GM23248 (cell line): ENCODE results near the gene PPP2R2B.

Experiments
- EZH2 ChIP-seq: fragments of 200-600 bp; sonication (generic); IDR thresholded peaks from 2 replicates; pipeline ENCODE4 v1.6.1; 2018; ENCODE audit warnings: antibody characterized with exemption, mild to moderate bottlenecking; ENCODE audit not compliant: insufficient read depth, poor library complexity, severe bottlenecking
- EZH2phosphoT487 ChIP-seq: fragments of 200-600 bp; sonication (generic); IDR thresholded peaks from 2 replicates; pipeline ENCODE4 v1.6.1; 2018; ENCODE audit warnings: antibody characterized with exemption, moderate library complexity, mild to moderate bottlenecking, low read depth; ENCODE audit not compliant: insufficient read depth

GRCh38 chr5:146586752-146587151, 291.8 kb downstream of the PPP2R2B start:
- TF ChIP-seq EZH2 (no peak), EZH2phosphoT487 (no peak)
